Muscle of back (tissue), 13 donors: Measurements from ENCODE around the gene ZNF479. TPM values are rescaled to one million over a fixed set of nuclear protein-coding genes. Genes with fewer than 3 reads are reported as not detected.
"Not testable (repeated sequence)": the region's sequence is repeated elsewhere in the genome, so short reads cannot be mapped to it uniquely, and the experiment has no call there.

Experiments used
- DNase-seq, 3 donors: peaks; one replicate each; pipeline versions ENCODE4 v3.0.0 to v3.0.0-alpha.2; 2013
- long read RNA-seq, 9 donors: transcript quantifications; one replicate each; lab custom pipeline, GENCODE V29; 2026
- polyA plus RNA-seq, 10 donors: library from polyadenylated mRNA; unstranded; fragments of 120-200 nt; gene quantifications; one replicate each; pipeline ENCODE4 v1.2.1, GENCODE V29; 2013; ENCODE audit not compliant: insufficient read length in 10 of 10

ZNF479 gene
- polyA plus RNA-seq = not detected
- long read RNA-seq, donor 1 = 0 reads
- long read RNA-seq, donor 2 = 0 reads
- long read RNA-seq, donor 3 = 0 reads
- long read RNA-seq, donor 4 = 0 reads
- long read RNA-seq, donor 5 = 0 reads
- long read RNA-seq, donor 6 = 0 reads
- long read RNA-seq, donor 7 = 0 reads
- long read RNA-seq, donor 8 = 0 reads
- long read RNA-seq, donor 9 = 0 reads

DNA sequence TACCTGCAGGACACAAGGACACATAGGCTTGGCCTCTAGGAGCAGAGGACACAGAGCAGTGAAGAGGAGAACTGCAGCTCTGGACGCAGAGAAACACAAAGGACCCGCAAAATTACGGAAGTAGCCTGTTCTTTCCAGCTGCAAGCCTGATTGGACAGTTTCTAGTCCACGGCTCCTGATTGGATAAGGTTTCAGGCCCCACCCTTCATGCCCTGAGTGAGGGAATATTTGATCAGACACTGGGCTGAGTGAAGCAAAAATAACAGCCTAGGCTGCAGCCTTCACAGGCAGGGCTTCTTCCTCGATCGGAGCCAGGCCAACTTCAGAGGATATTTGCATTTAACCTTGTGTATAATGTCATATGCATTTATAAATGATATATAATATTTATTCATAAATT, at the start of gene ZNF479:
TSS of gene ZNF479 (minus strand) at position 101 of the 400 bp plus-strand sequence. CDS start 112 bp downstream, outside the sequence.
- DNase-seq = not testable (repeated sequence)

DNA sequence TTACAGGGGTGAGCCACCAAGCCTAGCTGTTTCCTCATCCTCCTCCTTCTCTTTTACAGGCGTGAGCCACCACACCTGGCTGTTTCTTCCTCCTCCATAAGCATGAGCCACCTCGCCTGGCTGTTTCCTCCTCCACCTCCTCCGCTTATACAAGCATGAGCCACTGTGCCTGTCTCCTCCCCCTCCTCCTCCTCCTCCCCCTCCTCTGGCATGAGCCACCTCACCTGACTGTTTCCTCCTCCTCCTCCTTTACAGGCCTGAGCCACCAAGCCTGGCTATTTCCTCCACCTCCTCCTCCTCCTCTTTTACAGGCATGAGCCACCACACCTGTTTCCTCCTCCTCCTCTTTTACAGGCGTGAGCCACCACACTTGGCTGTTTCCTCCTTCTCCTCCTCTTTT, 49.8 kb upstream of the ZNF479 start:
- DNase-seq = no peak

DNA sequence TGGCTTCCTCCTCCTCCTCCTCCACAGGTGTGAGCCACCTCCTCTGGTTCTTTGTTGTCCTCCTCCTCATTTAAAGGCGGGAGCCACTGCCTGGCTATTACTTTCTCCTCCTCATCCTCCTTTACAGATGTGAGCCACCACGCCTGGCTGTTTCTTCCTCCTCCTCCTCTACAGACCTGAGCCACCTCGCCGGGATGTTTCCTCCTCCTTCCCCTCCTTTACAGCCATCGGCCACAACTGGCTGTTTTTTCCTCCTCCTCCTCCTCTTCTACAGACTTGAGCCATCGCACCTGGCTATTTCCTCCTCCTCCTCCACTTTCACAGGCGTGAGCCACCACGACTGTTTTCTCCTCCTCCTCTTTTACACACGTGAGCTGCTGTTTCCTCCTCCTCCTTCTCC, 49.0 kb upstream of the ZNF479 start:
- no peak for DNase-seq

GRCh38 chr7:57179776-57180415, 47.7 kb upstream of the ZNF479 start:
- no peak for DNase-seq

DNA sequence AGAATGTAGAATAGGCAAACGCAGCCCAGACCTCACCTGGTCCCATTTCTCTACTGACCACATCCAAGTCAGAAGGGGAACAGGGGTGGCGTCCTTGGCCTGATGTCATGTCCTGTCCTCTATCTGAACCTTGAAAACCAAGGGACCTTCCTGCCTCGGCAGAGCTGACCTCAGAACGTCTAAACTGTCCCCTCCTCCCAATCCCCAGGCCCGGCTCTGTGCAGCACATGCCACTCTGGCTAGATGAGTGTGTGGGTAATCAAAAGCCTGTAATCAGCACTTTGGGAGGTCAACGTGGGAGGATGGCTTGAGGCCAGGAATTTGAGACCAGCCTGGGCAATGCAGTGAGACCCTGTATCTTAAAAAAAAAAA, 46.5 kb upstream of the ZNF479 start:
- DNase-seq = no peak

DNA sequence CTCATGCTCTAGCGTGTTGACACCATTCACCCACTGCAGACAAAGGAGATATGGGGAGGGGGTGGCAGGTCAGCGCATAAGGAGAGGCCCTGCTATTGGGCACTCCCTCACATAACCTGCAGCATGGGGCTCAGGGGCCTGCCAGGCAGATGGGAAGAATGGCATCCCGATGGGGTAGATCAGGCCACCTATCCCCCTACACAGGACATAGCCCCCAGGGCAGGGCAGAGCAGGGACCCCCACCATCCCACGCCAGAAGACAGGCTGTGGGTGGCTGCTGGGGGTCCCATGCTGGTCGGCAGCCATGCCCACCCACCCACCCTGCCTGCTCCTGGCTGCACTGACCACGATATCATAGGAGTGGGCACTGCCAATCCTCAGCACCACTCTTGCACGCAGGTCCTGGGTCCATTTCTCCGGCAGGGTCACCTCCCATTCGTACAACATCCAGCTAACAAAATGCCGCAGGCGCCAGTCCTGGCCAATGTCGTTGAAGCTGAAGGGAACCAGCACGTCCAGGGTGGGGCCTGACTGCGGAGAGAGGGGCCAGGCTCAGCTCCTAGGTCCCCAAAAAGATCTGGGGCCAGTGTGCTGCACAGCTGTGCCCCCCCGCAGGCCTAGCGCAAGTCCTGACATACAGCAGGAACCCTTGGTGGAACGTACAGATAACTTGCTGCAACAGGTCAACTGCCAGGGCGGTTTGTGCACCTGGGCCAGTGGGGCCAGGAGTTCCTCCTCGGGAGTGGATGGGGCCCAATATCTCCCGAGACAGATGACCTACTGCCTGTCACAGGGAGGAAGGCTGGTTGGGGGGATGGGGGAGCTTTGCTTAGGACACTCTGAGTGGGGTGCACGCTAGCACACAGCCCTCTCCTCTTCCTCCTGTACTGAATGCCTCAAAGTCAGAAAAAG, 45.9 kb upstream of the ZNF479 start:
- no peak for DNase-seq

DNA sequence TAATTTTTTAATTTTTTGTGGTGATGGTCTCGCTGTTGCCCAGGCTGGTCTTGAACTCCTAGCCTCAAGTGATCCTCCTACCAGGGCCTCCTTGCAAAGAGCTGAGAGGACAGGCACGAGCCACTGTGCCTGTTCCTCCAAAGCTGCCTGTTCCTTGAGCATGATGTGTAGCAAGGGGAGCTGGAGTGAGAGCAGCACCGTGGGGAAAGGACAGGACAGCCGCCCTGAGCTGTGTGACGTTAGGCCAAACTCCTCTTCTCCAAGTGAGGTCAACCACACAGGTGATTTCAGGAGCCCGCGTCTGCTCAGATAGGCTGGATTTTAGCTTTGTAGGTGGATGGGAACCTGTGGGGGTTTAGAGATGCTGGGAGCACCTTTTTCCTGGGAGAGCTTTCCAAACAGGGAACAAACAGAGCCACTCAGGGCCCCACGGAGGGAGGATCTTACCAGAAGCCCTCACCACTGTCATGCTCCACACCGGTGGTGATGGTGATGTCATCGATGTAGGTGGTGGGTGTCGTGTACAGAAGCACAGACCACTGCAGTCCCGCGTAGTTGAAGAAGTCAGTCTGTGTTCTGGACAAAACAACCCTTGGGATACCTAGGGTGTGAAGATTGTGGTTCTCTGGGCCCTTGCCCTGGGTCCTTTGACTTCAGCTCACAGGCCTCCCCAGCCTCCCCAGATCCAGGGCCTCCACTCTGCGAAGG, 44.8 kb upstream of the ZNF479 start:
- DNase-seq = no peak

DNA sequence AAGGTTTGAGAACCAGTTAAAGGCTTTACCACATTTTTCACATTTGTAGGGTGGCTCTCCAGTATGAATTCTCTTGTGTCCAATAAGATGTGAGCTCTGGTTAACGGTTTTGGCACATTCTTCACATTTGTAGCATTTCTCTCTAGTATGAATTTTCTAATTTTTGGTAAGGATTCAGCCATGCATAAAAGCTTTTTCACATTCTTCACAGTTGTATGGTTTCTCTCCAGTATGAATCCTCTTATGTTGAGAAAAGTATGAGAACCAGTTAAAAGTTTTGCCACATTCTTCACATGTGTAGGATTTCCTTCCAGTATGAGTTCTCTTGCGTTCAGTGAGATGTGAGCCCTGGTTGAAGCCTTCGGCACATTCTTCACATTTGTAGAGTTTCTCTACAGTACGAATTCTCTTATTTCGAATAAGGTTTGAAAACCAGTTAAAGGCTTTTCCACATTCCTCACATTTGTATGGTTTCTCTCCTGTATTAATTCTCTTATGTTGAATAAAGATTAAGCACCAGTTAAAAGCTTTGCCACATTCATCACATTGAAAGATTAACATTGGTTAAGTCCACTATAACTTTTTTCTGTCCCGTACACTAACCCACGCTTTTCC, 33.2 kb upstream of the ZNF479 start:
- no peak for DNase-seq

DNA sequence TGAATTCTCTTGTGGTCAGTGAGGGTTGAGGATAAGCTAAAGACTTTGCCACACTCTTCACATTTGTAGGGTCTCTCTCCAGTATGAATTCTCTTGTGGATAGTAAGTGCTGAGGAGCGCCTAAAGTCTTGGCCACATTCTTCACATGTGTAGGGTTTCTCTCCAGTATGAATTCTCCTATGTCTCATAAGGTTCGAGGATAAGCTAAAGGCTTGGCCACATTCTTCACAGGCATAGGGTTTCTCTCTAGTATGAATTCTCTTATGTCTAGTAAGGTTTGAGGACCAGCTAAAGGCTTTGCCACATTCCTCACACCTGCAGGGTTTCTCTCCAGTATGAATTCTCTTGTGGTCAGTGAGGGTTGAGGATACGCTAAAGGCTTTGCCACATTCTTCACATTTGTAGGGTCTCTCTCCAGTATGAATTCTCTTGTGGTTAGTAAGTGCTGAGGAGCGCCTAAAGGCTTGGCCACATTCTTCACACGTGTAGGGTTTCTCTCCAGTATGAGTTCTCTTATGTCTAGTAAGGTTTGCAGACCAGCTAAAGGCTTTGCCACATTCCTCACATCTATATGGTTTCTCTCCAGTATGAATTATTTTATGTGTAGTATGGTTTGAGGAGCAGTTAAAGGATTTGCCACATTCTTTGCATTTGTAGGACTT, 12.0 kb downstream of the ZNF479 start:
- DNase-seq = not testable (repeated sequence)
